Stimulated activated naive CD8-positive, alpha-beta T cell treated with anti-CD3 and anti-CD28 coated beads, Interleukin-15, amount 100 ng/mL, for 72 hours (primary cell): ENCODE data around the gene CD209.
"Not testable (repeated sequence)": the region's sequence is repeated elsewhere in the genome, so short reads cannot be mapped to it uniquely, and the experiment has no call there.

ENCODE experiments used
- ATAC-seq: fragments of 150-1000 bp; cut with Tn5 transposase; 2 replicates; pipeline ENCODE4 v1.10.0; 2021; ENCODE audit warnings: mild to moderate bottlenecking, moderate library complexity
- DNase-seq, 2 donors: peaks; one replicate each; pipeline ENCODE4 v3.0.0; 2021 to 2022
- H3K27ac Mint-ChIP-seq, 2 donors: one replicate each; pipeline ENCODE4 v1.8.0; 2022; ENCODE audit warnings: mild to moderate bottlenecking in 2 of 2, mixed read lengths in 2 of 2, moderate library complexity in 2 of 2
- H3K27me3 Mint-ChIP-seq: one replicate; pipeline ENCODE4 v1.8.0; 2022; ENCODE audit warnings: mixed read lengths
- H3K4me1 Mint-ChIP-seq: one replicate; pipeline ENCODE4 v1.8.0; 2022; ENCODE audit warnings: mild to moderate bottlenecking, mixed read lengths
- H3K4me3 Mint-ChIP-seq, 2 donors: one replicate each; pipeline ENCODE4 v1.8.0; 2022; ENCODE audit warnings: mild to moderate bottlenecking in 2 of 2, mixed read lengths in 2 of 2, moderate library complexity in 1 of 2
- H3K9me3 Mint-ChIP-seq, 2 donors: one replicate each; pipeline ENCODE4 v1.8.0; 2022; ENCODE audit warnings: mixed read lengths in 2 of 2

CD209 gene

GRCh38 chr19:7751157-7751783 is 3.9 kb upstream of the CD209 start:
- ATAC-seq = peak; percentile 98
- DNase-seq = peak; percentile 60 to 69
- peaks cover 20% of the 10 kb centered on the region for H3K27me3 Mint-ChIP-seq
- H3K9me3 Mint-ChIP-seq = peaks cover 49 to 51% of the 10 kb centered on the region in 2 donors
- peak overlapping the region; percentile 54 to 89 for H3K27ac Mint-ChIP-seq
- peak overlapping the region in 1 of 2 donors; percentile 39 for H3K4me3 Mint-ChIP-seq
- H3K4me1 Mint-ChIP-seq = peaks cover 33% of the 10 kb centered on the region

DNA sequence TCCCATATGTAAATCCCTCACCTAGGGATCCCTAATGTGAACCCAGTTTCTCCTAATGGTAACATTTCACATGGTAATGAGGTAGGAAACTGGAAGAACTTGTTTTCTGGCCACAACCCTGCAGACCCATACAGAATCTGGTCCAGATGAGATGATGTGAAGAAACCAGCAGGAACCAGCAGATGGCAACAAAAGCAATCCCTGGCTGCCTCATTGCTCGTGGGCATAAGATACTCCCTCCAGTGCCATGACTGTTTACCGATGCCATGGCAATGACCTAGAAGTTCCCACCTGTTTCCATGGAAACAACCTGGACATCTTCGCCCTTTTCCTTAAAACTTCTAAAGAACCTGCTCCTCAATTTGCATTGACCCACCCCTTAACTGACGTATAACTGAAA is 1.4 kb upstream of the CD209 start:
- no peak for DNase-seq
- H3K4me1 Mint-ChIP-seq = peaks cover 33% of the 10 kb centered on the region
- no peak overlapping the region for H3K27ac Mint-ChIP-seq

GRCh38 chr19:7748171-7748570 is 837 bp upstream of the CD209 start:
- ATAC-seq (no peak), DNase-seq (no peak)
- H3K27ac Mint-ChIP-seq = peak overlapping the region in 1 of 2 donors; percentile 24
- peaks cover 34% of the 10 kb centered on the region for H3K4me1 Mint-ChIP-seq
- H3K27me3 Mint-ChIP-seq = peaks cover 33% of the 10 kb centered on the region
- no peak overlapping the region for H3K4me3 Mint-ChIP-seq
- H3K9me3 Mint-ChIP-seq = peaks cover 28% of the 10 kb centered on the region in 2 donors

More for the DNA sequence above, 1.4 kb upstream of the CD209 start:
- H3K9me3 Mint-ChIP-seq = peaks cover 28% of the 10 kb centered on the region in 2 donors
- ATAC-seq = no peak
- H3K27me3 Mint-ChIP-seq = peaks cover 33% of the 10 kb centered on the region
- no peak overlapping the region for H3K4me3 Mint-ChIP-seq

DNA sequence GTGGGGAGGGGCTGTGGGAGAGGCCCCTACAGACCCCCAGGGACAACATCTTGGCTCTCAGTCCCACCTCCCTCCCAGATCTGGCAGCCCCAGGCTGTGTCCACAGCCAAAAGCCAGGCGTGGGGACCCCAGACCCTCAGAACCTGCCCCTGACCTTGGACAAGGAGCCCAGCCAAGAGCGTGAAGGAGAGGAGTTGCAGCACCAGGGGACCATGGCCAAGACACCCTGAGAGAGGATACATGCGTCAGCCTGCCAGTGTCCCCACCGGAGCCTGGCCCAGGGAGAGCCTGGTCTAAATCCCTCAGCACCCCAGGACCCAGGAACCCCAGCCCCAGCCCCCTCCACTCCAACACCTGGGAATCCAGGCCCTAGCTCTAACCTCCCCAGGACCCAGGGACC is 1.0 kb downstream of the CD209 start:
- H3K4me1 Mint-ChIP-seq = peaks cover 30% of the 10 kb centered on the region
- peak overlapping the region in 1 of 2 donors; percentile 13 for H3K27ac Mint-ChIP-seq
- H3K4me3 Mint-ChIP-seq, DNase-seq, ATAC-seq: not testable (repeated sequence)
- peaks cover 20 to 24% of the 10 kb centered on the region in 2 donors for H3K9me3 Mint-ChIP-seq
- peaks cover 40% of the 10 kb centered on the region for H3K27me3 Mint-ChIP-seq

DNA sequence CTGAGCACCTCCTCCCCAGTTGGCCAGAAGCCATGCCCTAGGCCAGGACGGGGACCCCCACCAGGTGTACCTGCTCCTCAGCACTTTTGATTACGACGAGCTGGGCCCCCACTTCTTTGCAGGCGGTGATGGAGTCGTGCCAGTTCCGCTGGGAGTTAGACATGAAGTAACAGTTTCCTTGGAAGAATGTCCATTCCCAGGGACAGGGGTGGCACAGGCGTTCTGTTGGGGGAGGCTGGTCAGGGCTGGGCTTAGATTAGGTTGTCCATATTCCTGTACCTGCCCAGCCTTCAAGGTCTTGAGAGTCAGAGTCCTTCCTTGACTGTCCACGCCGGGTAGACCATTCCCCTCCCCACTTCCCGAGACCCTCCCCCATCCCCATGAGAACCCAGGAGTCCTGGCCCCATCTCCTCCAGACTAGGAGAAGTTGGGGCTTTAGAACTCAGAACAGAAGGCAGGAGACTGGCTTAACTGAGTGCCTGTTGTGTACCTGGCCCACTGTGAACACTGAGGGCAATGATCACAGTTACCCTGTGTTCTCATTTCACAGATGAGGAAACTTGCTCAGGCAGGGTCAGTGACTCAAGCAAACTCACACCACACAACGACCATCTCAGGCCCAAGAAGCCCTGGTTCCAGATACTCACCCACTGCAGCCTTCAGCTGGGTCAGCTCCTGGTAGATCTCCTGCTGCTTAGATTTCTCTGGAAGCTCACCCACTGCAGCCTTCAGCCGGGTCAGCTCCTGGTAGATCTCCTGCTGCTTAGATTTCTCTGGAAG is 2.3 kb downstream of the CD209 start:
- Mint-ChIP-seq H3K27ac (no peak overlapping the region), H3K9me3 (peaks cover 8 to 12% of the 10 kb centered on the region in 2 donors), H3K4me1 (peaks cover 23% of the 10 kb centered on the region), H3K4me3 (no peak overlapping the region), H3K27me3 (peaks cover 53% of the 10 kb centered on the region)
- ATAC-seq (no peak), DNase-seq (no peak)

DNA sequence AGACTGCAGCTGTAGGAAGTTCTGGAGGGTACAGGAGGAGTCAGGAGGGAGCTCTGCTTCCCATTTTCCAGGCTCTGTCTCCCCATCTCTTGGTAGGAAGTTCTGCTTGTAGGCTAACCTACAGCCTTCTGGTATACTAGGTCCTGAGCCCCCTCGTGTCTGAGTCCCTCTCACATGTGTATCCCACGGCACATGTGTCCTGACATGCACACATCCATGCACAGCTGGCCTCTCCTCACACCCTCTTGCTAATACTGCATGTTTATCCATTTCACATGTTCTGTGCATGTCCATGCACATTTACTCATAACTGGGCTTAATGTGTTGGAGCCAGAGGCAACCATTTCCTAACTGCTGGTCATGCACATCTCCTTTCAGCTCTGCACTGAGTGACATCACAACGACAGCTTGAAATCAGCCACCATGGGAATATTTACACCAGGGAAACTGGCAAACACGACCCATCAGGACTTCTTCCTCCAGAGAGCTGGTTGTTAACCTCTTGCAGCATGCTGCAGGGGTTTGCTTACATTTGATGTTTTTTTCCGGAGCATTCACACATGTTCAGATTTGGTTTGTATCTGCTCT is 3.0 kb downstream of the CD209 start:
- no peak for ATAC-seq
- H3K27ac Mint-ChIP-seq = no peak overlapping the region
- no peak for DNase-seq
- no peak overlapping the region for H3K4me3 Mint-ChIP-seq
- peaks cover 54% of the 10 kb centered on the region for H3K27me3 Mint-ChIP-seq
- peaks cover 22% of the 10 kb centered on the region for H3K4me1 Mint-ChIP-seq
- H3K9me3 Mint-ChIP-seq = peaks cover 7 to 10% of the 10 kb centered on the region in 2 donors

GRCh38 chr19:7743425-7743841 is 3.9 kb downstream of the CD209 start:
- H3K9me3 Mint-ChIP-seq = peaks cover 7 to 8% of the 10 kb centered on the region in 2 donors
- no peak overlapping the region for H3K4me3 Mint-ChIP-seq
- H3K27me3 Mint-ChIP-seq = peaks cover 54% of the 10 kb centered on the region
- peaks cover 22% of the 10 kb centered on the region for H3K4me1 Mint-ChIP-seq
- peak; percentile 92 for ATAC-seq
- peak in 1 of 2 donors; percentile 48 for DNase-seq
- no peak overlapping the region for H3K27ac Mint-ChIP-seq

DNA sequence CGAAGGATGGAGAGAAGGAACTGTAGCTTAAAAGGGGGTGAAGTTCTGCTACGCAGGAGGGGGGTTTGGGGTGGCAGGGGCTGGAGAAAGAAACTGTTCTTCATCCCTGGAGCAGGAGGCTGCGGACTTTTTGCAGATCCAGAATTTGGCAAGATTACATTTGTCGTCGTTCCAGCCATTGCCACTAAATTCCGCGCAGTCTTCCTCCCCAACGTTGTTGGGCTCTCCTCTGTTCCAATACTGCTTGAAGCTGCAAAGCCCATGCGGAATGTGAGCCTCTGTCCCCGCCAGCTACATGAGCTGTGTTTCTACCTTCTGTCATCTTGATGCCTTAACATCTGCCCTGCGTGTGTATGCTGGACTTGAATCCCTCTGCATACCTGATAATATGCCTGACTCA is 4.3 kb downstream of the CD209 start:
- ATAC-seq = no peak
- H3K4me1 Mint-ChIP-seq = peaks cover 24% of the 10 kb centered on the region
- no peak overlapping the region for H3K4me3 Mint-ChIP-seq

DNA sequence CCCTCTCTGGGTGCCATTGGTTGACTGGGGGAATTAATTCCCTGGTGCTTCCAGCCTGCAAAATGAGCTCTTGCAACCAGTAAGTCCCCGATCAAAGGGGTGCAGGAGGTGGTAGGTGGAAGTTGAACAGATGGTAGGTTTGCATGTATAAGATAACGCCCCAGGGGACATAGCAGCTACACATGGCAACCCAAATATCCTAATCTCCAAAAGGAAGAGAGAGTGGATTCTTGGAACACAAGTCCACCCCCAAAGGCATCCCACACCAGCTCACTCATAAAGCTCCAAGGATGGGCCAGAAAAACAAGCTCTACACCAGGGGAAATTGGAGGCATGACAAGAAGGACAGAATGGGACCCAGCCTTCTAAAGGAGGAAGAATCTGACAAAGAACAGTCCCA is 4.8 kb downstream of the CD209 start:
- DNase-seq (no peak), ATAC-seq (no peak)
- no peaks in the 10 kb centered on the region for H3K9me3 Mint-ChIP-seq
- H3K27me3 Mint-ChIP-seq = peaks cover 47% of the 10 kb centered on the region
- peak overlapping the region in 1 of 2 donors; percentile 38 for H3K27ac Mint-ChIP-seq
- H3K4me1 Mint-ChIP-seq = peaks cover 28% of the 10 kb centered on the region
- no peak overlapping the region for H3K4me3 Mint-ChIP-seq

More for the DNA sequence above, 4.3 kb downstream of the CD209 start:
- H3K9me3 Mint-ChIP-seq = peaks cover 3 to 4% of the 10 kb centered on the region in 2 donors
- no peak for DNase-seq
- H3K27me3 Mint-ChIP-seq = peaks cover 51% of the 10 kb centered on the region
- no peak overlapping the region for H3K27ac Mint-ChIP-seq

GRCh38 chr19:7740682-7741054 is 6.7 kb downstream of the CD209 start:
- H3K4me1 Mint-ChIP-seq = peaks cover 31% of the 10 kb centered on the region
- H3K27me3 Mint-ChIP-seq = peaks cover 39% of the 10 kb centered on the region
- no peaks in the 10 kb centered on the region for H3K9me3 Mint-ChIP-seq
- no peak overlapping the region for H3K4me3 Mint-ChIP-seq
- DNase-seq (no peak), ATAC-seq (no peak)
- H3K27ac Mint-ChIP-seq = no peak overlapping the region

DNA sequence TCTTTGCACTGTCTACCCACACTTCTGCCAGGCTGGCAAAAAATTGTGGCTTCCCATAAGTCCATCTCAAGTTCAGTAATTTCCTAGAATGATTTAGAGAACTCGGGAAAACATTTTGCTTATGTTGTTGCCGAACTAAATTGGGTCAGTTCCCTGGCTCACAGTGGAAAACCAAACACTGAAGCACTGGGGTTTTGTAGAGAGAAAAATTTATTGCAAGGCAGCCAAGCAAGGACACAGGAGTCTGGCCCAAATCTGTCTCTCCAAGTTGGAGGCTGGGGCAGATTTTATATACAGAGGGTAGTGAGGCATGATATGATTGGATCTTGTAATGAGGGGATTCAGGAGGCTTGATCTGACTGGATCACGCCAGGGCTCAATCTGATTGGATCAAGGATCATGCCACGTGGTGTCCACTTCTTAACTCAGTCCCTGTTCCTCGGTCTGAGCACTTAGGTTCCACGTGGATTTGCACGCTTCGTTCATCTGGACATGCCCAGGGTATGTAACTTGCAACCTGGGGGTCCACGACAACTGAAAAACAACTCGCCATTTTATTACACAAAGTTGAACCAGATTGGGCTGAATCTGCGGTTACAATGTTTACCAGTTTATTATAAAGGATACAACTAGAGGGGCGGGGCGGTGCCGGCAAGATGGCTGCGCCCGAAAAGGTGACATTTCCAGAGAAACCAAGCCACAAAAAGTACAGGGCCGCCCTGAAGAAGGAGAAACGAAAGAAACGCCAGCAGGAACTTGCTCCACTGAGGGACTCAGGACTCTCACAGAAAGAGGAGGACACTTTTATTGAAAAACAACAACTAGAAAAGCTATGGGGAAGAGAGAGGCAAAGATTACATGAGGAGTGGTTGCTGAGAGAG is 7.3 kb downstream of the CD209 start:
- Mint-ChIP-seq H3K27ac (no peak overlapping the region), H3K4me1 (peaks cover 31% of the 10 kb centered on the region), H3K27me3 (peaks cover 45% of the 10 kb centered on the region), H3K9me3 (no peaks in the 10 kb centered on the region), H3K4me3 (no peak overlapping the region)
- ATAC-seq = no peak
- no peak for DNase-seq

- H3K27me3 Mint-ChIP-seq = peaks cover 45% of the 10 kb centered on the region
- H3K4me1 Mint-ChIP-seq = peaks cover 28% of the 10 kb centered on the region
- DNase-seq (no peak), ATAC-seq (no peak)
- no peak overlapping the region for H3K27ac Mint-ChIP-seq
- no peak overlapping the region for H3K4me3 Mint-ChIP-seq
- no peaks in the 10 kb centered on the region for H3K9me3 Mint-ChIP-seq
Measured at GRCh38 chr19:7739211-7739755, 8.1 kb downstream of the CD209 start.

- DNase-seq (no peak), ATAC-seq (peak; percentile 67)
- Mint-ChIP-seq H3K27me3 (peaks cover 48% of the 10 kb centered on the region), H3K9me3 (no peaks in the 10 kb centered on the region), H3K4me3 (no peak overlapping the region), H3K4me1 (peaks cover 15% of the 10 kb centered on the region), H3K27ac (no peak overlapping the region)
Measured at GRCh38 chr19:7738023-7738422, 9.3 kb downstream of the CD209 start.

DNA sequence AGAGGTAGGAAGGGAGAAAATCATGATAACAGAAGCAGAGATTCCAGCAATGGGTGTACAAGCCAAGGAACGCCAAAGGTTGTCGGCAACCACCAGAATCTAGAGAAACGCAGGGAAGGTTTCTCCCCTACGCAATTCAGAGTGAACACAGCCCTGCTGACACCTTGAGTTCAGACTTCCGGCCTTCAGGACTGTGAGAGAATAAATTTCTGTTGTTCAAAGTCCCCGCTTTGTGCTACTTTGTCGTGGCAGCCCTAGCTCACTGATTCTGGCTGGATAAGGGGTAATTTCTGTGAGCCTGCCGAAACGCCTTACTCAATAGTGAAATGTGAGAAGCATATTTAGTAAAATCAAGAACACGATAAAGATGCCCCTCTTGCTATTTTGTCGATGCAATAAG is 10.1 kb downstream of the CD209 start:
- peaks cover 50% of the 10 kb centered on the region for H3K27me3 Mint-ChIP-seq
- no peaks in the 10 kb centered on the region for H3K9me3 Mint-ChIP-seq
- H3K4me1 Mint-ChIP-seq = peaks cover 14% of the 10 kb centered on the region
- no peak overlapping the region for H3K4me3 Mint-ChIP-seq
- no peak for DNase-seq
- no peak overlapping the region for H3K27ac Mint-ChIP-seq
- ATAC-seq = no peak

DNA sequence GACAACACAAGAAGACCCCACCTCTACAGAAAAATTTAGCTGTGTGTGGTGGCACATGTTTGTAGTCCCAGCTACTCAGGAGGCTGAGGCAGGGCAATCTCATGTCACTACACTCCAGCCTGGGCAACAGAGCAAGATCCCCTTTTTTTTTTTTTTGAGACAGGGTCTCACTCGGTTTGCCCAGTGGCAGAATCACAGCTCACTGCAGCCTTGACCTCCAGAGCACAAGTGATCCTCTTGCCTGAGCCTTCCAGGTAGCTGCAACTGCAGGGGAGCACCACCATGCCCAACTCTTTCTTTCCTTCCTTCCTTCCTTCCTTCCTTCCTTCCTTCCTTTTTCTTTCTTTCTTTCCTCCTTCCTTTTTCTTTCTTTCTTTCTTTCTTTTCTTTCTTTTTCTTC is 11.2 kb downstream of the CD209 start:
- H3K27me3 Mint-ChIP-seq = peaks cover 52% of the 10 kb centered on the region
- peak overlapping the region in 1 of 2 donors; percentile 77 for H3K27ac Mint-ChIP-seq
- no peak overlapping the region for H3K4me3 Mint-ChIP-seq
- H3K9me3 Mint-ChIP-seq = no peaks in the 10 kb centered on the region
- DNase-seq (no peak), ATAC-seq (no peak)
- H3K4me1 Mint-ChIP-seq = peaks cover 14% of the 10 kb centered on the region
